ENCODE data around the gene KLHL29.
"Not testable (repeated sequence)": the region's sequence is repeated elsewhere in the genome, so short reads cannot be mapped to it uniquely, and the experiment has no call there.

The KLHL29 gene

DNA sequence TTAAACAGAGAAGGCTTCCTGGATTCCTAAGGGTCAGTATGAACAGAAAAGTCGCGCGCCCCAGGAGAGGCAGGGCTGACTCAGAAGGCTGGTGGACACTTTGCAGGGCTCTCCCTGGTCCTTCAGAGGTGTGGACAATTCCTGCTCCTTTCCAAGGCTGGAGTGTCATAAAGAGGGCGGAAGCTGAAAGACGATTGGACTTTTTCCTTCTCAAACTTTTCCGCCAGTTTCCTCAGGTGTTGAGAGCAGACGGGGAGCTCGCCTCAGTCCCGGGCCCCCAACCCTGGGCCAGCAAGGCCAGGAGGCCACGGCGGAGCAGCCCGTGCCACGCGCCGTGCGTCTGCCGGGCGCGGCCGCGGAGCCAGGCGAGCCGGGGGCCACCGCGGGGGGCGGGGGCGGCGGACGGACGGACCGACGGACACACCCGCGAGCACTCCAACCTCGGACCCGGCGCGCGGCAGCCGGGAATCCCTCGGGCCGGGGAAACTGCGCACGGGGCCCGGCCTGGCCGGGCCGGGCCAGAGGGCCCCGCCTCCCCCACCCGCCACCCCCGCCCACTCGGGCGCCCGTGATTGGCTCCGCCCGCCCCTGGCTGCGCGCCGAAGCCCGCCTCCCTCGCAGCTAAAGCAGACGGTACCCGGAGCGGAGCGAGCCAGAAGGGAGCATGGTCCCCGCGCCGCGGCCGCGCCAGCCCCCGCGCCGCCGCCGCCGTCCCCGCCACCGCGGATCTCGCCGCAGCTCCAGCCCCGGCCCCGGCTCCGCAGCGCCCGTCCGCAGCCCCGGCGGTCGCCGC, at the start of gene KLHL29:
TSS of gene KLHL29 (plus strand) at position 629 of the 793 bp plus-strand sequence. CDS start 177,018 bp downstream, outside the sequence.
- FAIRE-seq = no peak

DNA sequence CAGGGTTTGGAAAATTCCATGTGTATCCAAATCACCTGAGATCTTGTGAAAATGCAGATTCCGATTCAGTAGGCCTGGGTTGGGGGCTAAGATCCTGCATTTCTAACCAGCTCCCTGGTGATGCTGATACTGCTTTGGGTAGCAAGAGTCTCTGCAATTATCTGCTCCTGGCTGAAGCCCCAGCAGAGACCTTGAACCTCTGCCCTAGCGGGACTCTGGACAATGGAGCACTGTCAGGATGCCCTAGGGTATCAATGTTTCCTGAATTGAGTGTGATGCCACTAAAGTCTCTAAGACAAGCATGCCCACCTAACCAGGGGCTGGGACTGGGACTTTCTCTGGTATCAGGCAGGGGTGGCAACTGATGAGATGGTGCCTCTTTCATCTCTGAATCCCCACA, 49.4 kb upstream of the KLHL29 start:
- no peak for FAIRE-seq

DNA sequence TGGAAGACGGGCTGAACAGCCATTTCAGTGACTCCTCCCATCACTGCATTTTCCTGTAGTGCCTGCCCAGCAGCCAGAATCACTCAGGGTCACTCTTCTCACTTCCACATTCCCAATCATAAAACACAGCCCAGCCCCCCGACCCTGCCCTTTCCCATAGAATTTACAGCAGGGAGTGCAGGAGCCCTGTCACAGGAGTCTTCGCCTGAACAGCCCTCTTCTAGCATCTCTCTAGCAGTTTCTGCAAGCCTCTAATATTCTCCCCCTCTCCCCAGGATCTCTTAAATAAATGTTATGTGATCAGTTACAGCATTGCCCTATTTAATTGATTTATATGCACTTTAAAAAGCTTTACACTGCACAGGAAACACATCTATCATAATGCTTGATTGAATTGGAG, 42.9 kb upstream of the KLHL29 start:
- no peak for FAIRE-seq

DNA sequence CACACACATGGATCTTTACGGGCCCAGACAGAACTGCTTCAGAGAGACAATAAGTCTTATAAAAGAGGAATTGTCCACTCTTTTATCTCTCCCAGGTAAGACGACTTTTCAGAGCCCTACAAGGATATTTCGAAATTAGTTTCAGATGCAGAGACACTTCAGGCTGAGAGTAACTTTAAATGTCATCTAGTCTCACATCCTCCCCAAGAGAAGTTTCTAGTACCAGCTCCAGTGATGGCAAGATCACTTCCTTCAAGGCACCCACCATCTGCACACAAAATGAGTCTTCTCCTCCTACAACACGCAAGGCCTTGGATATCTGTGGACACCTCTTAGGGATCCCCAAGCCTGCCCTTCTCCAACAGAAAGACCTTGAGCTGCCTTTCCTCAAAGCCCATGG, 39.0 kb upstream of the KLHL29 start:
- FAIRE-seq = no peak

DNA sequence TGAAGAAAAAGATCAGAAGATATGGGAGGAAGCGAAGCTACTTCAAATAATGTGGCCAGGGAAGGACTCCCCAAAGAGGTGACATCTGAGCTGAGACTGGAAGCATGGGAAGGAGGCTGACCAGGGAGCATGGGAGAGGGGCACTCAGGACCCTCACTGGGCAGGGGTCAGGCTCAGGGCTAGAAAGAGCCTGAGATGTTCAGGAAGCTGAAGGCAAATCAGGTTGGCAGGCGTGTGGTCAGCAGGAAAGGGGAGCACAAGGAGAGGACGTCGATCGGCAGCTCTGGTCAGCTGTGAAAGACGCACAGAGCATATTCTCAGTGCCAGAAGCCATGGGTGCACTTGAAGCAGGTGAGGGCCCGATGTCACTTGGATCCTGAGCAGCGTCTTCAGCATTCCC, 38.2 kb upstream of the KLHL29 start:
- no peak for FAIRE-seq

DNA sequence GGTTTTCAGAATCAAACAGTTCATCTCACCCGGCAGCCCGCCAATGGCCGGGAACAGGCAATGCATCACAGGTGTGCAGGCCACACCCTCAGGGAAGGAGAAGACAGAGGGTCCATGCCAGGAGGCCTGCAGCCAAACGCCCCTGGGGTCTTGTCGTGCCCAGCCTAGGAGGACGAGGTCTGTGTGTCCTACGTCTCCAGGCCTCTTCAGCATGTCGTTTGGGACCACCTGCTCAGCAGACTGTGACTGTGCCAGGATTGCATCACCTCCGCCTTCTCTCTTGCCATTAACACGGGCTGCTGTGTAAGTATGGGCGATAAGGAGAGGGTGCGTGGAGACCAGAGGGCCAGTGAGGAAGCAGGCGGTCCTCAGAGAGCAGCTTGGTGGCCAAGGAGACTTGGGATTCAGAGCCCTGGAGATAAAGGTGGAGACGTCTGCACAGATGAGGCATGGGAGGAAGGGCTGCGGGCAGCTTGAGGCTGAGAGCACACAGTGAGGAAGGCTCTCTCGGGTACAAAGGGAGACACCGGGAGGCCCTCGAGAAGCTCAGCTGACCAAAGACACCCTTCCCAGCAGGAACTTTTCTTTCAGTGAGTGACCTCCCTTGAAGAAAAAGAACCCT, 37.4 kb upstream of the KLHL29 start:
- FAIRE-seq = no peak

DNA sequence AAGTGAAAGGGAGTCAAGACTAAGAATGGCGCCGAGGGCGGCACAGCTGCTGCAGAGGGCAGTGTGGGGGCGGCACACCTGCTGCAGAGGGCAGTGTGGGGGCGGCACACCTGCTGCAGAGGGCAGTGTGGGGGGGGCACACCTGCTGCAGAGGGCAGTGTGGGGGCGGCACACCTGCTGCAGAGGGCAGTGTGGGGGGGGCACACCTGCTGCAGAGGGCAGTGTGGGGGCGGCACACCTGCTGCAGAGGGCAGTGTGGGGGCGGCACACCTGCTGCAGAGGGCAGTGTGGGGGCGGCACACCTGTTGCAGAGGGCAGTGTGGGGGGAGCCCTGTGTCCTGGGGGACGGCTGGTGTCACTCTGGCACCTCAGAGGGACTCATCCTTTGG, 36.9 kb upstream of the KLHL29 start:
- not testable (repeated sequence) for FAIRE-seq

DNA sequence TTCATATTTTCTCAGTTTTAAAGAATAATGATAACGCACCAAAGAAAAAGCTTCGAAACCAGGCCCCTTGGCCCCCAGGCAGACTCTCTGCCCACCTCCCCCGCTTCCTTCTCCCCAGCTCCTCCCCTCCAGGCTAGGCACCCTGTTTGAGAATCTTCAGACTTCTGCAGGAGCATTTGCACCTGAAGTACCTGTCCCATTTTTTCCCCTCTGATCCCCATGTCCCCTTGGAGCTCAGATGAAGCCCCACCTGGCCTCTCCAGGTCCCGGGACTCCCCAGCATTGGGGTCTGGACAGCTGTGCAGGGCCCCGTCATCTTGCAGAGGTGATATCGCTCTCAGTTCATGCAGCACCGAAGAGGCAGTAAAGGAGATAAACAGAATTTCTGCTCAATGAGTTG, 35.5 kb upstream of the KLHL29 start:
- no peak for FAIRE-seq

DNA sequence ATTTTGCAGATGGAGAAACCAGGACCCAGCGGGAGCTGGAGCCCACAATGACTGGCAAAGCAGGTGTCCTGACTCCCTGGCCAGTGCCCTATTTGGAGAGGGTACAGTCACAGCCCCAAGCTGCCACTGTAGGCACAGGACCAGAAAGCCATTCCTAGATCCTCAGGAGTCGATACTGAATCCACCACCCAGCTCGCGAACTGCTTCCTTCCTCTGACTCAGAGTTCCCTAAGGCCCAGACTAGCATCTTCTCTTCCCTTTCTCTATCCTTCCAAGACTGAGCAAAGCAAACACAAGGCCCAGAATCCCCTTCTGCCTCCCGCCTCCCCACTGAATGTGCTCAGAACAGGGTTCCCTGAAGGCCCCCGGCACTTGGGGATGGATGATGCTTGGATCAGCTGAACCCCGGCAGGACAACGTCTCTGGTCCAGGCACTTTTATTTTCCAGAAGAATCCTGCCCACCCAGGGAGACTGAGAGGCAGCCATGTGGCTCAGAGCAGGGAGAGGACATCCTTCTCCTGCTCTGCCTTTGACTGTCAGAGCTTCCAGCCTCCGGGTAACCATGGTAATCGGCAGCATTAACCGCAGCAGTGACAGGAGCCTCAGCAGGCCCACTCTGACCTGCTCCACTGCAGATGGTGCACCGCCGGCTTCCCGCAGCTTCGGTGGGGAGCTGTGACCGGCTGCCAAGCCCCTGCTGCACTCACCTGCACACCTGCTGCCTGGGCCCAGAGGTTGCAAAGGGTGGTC, 34.8 kb upstream of the KLHL29 start:
- no peak for FAIRE-seq

DNA sequence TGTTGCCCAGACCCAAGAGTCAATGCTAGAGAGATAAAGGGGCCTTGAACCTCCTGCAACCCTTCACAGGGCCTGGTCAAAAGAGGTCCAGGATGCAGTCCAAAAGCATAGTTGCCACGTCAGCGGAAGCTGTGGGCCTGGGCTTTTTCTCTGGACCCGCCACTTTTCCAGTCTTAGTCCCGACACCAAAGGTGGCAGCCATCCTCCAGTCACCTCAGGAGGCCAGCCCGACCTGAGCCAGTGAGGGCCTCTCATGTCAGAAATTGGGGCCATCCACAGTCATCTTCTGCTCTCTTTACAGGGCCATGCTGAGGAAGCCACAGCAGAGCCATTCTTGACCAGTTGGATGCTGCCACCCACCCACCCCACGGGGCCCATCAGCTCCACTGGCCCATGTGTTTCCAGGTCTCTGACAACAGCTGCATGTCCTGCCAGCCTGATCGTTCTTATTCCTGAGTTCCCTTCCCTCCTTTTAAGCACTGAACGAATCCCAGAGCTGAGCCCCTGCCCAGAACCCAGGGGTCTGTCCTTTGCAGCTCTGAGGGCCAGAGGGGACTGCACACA, 34.1 kb upstream of the KLHL29 start:
- FAIRE-seq = no peak

DNA sequence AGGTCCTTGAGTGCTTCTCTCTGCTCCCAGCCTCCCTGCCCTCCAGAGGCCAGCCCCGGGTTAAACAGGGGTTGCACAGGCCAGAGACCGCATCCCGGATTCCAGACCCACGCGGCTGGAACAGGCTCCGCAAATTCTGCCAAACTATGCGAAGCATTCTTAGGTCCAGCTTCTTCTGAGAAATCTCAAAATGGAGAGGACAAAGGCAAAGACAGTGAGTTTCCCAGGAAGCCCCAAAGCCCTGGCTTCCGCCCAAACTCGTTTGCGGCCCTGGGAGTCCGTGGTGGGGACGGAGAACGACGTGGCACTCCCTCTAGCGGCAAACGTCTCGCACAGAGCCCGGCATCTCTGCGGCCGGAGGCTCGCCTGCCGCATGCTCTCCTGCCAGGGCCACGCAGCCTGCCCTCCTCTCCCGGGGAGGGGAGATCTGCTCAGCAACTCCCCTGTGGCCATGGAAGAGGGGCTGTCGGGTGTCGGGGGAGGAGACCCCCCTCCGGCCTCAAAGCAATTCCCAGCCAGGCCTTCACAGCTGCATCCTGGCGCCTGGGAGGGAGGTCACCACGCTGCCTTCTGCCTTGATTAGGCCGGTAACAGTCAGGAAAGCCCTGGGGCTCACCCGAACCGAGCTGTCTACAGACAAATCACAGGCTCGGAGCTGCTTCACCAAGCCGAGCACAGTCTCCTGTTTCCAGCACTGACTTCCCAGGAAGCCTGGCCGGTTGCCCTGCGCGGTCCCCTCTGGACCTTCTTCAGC, 33.4 kb upstream of the KLHL29 start:
- FAIRE-seq = no peak

DNA sequence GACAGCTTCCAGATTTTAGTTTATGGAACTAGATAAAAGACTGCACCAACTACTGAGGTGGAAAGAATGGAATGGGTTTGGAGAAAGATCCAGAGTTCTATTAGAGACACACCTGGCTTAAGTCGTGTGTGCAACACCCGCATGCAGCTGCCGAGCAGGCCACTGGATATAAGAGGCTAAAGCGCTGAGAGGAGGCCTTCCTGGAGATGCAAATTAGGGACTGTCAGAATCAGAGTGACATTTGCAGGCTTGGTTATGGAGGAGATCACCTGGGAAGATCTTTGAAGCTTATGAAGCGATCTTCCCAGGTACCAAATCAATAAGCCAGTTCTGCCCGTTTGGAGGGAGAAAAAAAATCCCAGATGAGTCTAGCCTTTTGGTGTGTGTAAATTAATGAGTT, 30.4 kb upstream of the KLHL29 start:
- FAIRE-seq = no peak

DNA sequence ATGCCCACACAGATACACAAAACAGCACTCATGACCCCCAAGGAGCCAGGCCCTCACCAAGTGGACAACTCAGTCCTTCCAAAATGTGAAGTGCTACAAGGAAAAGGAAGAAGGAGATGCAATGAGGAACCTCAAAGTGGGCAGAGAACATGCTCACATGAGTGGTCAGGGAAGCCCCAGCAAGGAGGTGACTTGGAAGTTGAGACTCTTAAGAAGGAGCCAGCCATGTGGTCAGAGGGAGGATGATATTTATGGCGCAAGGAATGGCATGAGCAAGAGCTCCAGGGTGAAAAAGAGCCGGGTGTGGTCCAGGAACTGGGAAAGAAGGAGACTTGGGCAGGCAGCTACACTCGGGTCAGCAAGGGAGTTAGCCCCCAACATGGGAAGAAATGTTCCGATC, 30.0 kb upstream of the KLHL29 start:
- FAIRE-seq = no peak

DNA sequence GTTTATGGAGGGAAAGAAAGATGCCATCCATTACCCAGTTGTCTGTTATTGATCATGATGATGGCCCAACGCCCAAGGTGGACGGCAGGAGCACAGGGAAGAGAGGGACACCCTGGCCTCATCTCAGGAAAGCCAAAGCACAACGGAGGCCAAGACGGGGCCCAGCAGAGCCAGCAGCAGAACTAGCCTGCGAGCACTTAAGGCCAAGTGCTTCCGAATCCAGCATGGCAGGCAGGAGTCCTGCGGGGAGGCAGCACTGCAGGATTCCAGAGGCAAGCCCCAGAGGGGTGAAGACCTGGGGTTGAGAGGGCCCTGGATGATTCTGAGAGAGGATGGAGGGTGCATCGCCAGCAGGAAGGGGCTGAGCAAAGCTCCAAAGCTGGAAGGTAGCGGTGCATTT, 28.3 kb upstream of the KLHL29 start:
- no peak for FAIRE-seq

DNA sequence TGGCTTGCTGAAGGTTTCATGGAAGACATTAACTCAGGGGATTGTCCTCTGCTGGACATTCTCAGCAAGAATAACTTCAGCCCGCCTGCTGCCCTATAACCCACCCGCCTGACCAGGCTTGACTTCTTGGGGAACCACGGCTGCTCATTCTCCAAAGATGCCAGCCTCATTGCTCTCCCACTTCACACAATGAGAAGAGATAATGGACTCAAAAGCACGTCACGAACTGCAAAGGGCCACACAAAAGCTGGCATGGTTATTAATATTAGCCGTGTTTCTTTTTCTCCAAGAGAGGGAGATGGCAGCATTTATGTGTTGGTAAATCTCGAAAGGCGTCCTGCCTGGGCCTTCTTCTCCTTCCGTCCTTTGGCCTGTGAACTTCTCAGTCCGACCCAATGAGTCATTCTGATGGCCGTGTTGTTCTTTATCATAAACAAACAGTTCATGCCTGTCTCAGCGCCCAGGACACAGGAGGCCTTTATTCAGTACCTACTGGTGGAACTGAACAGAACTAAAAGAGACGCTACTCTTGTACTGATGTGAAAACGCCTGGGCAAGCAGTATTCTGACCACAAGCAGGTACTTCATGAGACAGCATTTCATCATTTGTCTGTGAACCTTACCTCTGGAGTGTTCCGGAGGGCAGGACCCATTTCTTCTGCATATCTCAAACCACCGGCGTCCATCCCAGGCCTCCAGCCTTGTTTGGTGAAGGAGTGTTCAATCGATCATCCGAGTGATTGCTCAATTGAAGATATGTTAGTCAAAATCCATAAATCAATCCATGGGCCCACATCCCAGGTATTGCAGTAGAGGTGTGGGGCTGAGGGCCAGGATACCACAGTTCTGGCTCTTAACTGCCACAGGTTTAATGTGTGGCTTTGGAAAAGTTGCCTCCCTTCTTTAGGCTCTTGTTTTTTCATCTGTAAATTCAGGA, 25.1 kb upstream of the KLHL29 start:
- no peak for FAIRE-seq

DNA sequence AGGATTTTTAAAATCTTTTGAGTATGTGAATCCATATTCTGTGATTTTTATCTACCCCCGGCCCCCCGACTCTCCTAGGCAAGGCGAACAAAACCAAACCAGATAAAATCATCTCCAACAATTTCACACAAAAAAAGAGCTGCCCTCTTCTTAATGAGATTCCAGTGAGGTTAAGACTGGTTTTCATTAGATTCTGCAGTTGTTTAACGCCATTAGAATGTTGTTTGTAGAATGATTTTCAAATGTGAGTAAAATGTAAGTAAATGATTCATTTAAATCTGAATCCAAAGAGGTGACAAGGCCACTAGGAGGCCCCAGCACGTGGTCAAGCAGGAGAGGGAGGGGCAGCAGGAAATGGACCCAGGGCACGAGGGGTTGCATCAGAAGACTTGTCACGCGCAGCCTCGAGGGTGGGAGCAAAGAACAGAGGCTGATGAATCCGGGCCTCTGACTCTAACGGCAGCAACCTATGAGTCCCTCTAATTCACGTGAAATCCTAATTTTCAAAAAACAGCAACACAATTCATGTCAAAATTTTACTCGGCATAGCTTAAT, 24.3 kb upstream of the KLHL29 start:
- FAIRE-seq = no peak

DNA sequence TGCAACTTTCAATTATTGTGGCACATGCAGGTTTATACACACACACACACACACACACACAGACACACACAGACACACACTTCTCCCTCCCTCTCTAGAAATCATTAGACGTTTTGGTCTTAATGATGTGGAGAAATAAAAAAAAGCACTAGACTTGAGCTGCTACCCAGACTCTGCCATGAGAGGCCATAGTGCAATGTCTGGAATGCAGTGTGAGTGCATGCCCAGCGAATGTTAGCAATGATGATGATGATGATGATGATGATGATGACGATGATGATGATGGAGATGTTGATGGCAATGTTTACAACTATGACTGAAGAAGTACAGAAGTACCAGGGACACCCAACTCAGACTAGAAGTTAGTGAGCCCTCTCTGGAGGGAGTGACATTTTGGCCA, 23.8 kb upstream of the KLHL29 start:
- no peak for FAIRE-seq

DNA sequence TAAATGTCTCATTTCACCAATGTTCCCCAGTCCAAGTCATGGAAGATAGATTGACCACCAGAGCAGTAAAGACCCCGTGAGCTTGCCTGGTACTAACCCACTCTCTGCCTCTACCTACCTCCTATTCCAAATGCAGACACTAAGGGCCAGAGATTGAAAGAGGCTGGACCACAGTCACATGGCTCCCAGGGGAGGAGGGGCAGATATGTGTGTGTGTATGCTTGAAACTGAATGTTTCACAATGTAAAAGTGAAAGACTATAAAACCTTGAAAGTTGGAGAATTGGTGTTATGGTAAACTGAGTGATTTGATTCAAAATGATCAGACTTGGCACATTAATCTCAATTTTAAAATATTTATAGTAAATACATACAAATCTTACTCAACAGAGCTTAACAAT, 21.7 kb upstream of the KLHL29 start:
- no peak for FAIRE-seq

DNA sequence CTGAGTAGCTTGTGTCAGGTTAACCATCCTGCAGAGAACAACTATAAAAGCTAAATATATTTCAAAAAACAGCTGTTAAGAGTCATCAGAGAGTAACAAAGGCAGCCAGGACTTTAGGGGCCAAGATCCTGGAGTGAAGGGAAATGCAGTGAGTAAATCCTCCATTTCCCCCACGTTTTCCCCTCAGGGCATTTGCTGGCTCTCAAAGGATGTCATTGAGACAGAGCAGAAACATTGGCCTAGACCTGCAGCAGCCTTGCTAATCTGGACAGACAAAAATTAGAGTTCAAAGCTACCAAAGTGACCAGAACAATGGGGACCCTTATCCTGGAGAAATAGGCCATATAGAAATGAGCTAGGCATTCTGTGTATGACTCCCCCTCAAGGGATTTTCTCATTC, 21.1 kb upstream of the KLHL29 start:
- no peak for FAIRE-seq

DNA sequence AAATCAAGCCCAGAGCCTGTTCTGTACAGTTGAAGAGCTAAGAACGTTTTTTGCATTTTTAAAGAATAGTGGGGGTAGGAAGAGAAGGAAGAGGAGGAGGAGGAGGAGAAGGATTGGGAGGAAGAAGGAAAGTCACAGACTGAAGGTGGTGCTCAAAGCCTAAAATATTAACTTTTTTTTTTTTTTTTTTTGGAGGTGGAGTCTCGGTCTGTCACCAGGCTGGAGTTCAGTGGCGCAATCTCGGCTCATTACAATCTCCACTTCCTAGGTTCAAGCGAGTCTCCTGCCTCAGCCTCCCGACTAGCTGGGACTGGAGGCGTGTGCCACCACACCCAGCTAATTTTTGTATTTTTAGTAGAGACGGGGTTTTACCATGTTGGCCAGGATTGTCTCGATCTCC, 18.3 kb upstream of the KLHL29 start:
- no peak for FAIRE-seq

DNA sequence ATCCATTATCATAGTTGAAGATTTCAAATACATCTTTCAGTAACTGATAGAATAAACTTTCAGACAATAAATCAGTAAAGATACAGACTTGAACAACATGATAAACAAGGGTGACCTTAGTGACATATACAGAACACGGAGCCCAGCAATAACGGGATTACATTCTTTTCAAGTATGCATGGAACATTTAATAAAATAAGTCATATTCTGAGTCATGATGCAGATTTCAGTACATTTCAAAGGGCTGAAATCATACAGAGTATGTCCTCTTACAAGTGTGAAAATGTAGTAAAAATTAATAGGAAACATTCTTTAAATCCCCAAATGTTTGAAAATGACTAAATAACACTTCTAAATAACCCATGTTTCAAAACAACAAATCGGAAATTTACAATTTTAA, 17.2 kb upstream of the KLHL29 start:
- no peak for FAIRE-seq

DNA sequence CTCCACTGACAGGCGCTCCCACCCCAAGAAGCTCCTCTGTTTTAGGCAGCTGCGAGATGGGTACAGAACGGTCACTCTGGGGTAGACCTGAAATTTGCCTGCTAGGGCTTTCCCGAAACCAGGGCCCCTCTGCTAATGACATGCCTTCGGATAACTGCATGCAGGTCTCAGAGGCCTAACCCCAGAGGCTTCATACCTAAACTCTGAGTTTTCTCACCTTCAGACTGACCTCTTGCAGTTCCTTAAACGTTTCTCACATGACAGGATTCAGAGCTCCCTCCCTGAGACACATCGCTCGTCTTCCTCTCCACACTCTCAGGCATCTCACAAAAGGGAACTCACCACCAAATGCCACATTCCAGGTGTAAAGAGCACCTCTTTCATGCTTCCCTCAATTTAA, 11.3 kb upstream of the KLHL29 start:
- FAIRE-seq = no peak

Data from TTC549 (cell line).